OCI-M2 (cell line): Measurements from ENCODE around the gene SDR42E2.

Source experiments
- DNase-seq: peaks from one replicate; lab custom pipeline; 2025; ENCODE audit not compliant: unreplicated experiment; lab: John Stamatoyannopoulos, UW

SDR42E2 gene

DNA sequence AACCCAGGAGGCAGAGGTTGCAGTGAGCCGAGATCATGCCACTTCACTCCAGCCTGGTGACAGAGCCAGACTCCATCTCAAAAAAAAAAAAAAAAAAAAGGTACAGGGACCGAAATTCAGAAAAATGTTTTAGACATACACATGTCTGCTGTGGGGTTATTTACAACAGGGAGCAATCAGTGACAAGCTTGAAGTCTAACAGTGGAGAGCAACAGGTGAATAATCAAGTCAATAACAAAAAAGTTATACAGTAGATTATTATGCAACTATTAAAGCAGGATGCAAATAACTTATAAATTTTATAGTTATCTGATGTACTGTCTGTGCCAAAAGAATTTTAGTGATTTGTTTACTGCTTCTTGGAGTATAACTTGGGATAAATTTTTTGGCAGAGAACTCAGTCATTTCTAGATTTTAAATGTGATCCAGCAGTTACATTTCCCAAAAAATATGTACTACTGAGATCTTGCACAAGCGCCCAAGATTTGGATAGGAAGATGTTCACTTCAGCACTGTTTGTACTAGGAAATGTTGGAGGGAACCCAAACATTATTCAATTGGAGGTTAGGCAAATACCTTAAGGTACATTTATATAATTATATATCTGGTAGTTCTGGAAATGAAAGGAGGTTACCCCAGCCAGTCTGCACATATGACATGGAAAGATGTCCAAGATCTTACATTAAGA is 77.9 kb downstream of the SDR42E2 start:
- no peak for DNase-seq
